GM18505 (cell line): ENCODE measurements around the gene CEP83.

ENCODE experiments used
- ATAC-seq: cut with Tn5 transposase; IDR thresholded peaks from one replicate; pipeline ENCODE4 v1.9.1; 2021; ENCODE audit not compliant: unreplicated experiment
- POLR2A ChIP-seq: IDR thresholded peaks from 4 replicates; pipeline ENCODE4 v1.6.1; 2011; ENCODE audit warnings: borderline replicate concordance; ENCODE audit not compliant: insufficient read depth, insufficient read length; ENCODE audit errors: extremely low read depth

The CEP83 gene

DNA sequence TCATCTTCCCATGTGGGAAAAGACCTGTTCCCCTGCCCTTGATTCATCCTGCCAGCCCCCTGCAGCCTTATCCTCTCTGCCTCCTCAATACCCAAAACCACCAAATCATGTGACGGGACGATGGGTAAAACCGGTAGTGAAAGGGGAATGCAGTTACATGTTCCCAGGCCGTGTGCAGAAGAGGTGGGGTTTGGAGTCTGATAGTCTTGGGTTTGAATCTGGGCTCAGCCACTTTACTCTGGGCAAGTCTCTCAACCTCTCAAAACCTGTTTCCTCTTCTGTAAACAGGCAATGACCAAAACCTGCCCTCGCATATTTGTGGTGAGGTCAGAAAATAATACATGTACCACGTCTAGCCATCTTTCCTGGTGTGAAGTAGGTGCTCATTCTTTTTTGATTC, 188.3 kb downstream of the CEP83 start:
- no peak for ATAC-seq
- TF ChIP-seq POLR2A = no peak

DNA sequence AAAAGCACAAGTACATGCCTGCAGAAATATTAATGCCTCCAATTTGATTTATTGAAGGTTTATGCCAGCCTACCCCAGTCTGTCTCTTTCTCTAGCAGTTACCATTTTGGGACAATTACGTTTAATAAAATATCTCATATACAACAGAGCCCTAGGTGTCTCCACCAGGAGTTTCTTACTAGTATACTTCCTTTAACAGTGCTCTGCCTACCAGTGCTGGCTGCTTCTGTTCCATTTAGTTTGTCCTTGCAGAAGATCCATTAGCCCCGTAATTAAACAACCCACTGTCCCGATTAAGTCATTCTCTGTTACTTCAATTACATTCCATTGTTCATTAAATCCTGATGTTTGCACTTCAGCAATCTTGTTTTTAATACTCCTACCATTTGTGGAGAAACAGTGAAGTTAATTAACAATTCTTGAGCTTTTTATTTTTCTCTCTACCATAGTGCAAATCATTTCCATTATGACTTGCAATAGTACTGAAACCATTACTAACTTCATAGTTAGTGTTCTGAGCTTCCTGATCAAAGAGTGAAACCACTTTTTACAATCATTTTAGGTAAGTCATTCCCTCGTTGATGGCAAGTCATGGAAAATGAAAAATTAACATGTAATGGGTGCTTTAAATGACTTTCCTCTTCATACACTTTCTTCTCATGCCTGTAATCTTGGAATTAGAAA, 190.2 kb downstream of the CEP83 start:
- ATAC-seq = no peak
- no peak for TF ChIP-seq POLR2A

DNA sequence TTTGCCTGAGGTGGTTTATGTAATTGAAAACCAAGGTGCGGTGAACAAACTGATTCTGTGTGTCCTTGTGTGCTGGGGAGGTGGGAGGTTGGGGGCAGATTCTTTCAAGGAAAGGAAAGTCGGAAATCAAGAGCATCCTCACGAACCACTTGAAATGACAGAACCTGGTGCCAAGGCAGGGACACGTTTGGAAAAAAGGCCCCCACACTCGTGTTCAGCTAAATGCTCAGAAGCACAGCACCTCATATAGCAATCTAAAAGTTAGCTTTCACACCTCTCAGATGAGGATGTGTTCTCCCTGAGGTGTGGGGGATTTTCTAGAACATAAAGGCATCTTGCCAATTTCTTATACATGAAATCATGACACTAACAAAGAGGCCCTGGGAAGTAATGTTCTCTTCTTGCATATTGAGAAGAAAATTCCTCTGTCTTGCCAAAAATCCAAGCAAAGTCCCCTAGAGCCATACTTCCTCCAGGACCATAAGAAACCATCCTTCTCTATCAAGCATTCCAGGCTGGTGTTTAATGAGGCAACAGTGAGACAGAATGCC, 191.7 kb downstream of the CEP83 start:
- TF ChIP-seq POLR2A = no peak
- no peak for ATAC-seq

DNA sequence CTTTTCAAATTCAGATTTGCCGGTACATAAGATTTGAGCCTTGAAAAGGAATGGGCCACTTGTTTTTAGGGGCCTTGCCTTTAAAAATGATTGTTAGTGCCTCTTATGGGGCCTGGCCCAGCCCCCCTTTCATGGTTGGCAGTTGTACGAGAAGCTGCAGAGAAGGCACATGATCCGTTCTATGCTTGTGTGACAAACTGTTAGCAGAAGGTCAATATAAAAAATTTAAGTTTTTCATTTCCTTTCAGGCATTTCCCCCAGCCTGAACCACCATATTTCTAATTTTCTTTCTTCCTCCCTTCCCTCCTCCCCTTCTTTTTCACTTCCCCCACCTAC, 192.2 kb downstream of the CEP83 start:
- TF ChIP-seq POLR2A = no peak
- ATAC-seq = no peak

- TF ChIP-seq POLR2A = no peak
Observed at GRCh38 chr12:94266796-94267536, 192.7 kb downstream of the CEP83 start.

DNA sequence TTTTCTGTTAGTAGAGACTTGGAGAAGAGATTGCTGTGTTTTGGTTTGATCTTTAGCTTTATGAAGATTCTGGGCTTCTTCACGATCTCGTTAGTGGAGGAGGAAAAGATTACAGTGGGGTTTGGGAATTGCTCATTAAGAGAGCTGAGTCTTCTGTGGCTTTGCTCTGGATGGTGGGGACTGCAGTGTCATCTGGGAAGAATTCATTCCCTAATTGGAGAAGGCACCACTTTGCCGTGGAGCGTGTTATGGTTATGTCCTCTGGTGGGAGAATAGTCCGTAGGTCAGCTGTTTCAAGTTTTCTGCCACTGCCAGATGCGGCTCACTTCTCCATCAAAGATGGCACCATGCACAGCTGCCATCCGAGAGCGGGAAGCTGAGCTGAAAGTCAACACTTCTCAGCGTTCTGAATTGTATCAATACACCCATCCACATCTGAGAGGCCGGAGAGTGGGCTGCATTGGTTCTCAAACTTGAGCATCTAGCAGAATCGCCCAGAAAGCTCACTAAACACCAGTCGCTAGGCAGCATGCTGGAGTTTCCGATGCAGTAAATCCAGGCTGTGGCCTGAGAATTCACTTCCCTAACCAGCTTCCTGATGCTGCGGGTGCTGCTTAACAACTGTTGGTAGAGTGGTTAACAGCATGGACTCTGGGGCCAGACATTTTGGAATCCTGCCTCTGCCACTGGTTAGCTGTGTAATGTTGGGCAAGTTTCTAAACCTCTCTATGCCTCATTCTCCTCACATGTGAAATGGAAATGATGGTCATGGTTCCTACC, 193.5 kb downstream of the CEP83 start:
- ATAC-seq = no peak
- TF ChIP-seq POLR2A = no peak

More at GRCh38 chr12:94266796-94267536, 192.7 kb downstream of the CEP83 start:
- no peak for ATAC-seq

- no peak for ATAC-seq
- TF ChIP-seq POLR2A = no peak
Observed at GRCh38 chr12:94265539-94265938, 194.1 kb downstream of the CEP83 start.

DNA sequence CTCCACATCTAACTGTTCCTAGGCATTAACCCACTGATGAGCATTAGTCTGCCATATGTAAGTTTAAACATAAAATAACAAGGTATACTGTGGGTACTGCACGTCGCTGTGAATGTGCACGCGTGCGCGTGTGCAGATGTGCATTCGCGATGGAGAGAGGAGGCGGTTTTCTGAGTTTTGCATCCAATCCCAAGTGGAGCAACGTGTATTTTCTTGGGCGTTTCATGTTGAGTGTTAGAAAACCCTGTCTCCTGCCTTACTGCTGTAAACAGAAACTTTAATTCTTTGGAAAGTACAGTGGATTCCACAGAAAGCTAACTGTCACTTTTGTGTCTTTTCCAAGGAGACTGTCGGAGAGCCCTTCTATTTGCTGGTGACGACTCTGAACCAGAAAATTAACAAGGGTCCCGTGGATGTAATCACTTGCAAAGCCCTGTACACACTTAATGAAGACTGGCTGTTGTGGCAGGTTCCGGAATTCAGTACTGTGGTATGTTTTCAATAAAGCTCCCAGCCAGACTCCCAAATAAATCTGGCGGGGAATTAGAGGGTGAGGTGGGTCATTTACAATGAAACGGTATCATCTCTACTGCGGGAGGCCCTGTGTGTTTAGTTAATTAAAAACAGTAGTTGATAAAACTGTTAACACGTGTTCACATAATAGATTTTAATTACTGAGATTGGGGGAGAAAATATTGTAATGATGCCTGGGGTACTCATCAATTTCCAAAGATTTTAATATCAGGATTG, 194.8 kb downstream of the CEP83 start:
- no peak for ATAC-seq
- no peak for TF ChIP-seq POLR2A

DNA sequence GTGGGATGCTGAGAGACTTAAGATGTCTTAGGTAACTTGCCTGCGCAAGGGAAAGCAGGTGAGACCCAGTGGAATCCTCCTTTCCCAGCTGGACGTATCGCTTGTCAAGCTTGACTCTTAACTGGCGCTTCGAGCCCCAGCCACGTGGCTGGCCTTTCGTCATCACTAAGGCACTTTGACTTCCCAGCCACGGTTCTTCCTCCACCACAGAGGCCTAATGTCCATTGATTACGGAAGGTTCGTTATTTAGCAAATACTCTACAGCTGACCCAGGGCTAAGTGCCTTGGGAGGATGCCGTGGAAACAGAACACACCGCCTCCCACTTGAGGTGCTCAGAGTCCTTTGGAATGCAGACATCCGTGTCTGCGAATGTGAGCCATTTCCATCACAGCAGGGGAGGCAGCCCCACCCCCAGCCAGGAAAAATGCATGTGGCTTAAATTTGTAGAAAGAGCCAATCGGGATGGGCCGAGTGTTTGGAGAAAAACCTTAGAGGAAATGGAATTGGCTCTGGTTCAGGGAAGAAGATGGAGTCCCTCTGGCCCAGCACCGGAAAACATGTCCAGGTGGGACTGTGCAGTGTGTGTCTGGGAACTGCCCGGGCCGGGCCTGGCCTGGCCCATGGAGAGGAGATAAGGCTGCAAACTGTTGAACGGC, 195.6 kb downstream of the CEP83 start:
- ATAC-seq = no peak
- no peak for TF ChIP-seq POLR2A

DNA sequence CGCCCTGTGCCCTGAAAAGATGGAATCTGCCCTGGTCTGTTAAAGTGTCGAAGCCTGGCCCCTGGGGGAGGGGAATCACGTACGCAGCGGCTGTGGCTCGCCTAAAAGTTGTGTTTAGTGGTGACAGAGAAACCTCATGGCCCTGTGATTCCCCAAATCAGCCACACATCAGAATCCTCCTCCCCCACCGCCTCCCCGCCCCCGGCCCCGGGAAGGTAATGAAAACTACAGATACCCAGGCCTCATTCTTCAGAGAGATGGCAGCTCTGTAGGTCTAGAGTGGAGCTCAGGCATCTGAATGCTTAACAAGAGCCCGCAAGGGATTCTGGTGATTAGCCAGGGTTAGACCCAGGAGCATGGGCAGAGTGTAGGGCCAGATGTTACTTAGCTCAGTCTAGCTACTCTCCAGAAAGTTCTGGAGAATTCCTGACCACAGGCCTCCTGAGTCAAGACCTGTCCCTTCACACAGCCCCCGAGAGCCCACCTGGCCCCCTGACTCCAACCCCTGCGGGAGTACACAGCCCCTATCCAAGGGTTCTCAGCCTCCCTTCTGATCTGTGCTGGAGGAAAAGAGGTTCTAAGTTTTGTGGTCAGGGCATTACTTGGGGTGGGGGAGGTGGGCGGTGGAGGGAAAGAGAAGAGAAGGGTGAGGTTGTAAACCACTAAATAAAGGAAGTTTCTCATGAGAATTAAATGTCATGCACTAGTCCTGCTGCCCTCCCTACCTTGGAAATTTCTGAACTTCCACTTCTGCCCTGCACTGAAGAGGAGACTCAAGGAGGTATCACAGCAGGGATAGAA, 196.5 kb downstream of the CEP83 start:
- no peak for TF ChIP-seq POLR2A
- ATAC-seq = peak; percentile 34

DNA sequence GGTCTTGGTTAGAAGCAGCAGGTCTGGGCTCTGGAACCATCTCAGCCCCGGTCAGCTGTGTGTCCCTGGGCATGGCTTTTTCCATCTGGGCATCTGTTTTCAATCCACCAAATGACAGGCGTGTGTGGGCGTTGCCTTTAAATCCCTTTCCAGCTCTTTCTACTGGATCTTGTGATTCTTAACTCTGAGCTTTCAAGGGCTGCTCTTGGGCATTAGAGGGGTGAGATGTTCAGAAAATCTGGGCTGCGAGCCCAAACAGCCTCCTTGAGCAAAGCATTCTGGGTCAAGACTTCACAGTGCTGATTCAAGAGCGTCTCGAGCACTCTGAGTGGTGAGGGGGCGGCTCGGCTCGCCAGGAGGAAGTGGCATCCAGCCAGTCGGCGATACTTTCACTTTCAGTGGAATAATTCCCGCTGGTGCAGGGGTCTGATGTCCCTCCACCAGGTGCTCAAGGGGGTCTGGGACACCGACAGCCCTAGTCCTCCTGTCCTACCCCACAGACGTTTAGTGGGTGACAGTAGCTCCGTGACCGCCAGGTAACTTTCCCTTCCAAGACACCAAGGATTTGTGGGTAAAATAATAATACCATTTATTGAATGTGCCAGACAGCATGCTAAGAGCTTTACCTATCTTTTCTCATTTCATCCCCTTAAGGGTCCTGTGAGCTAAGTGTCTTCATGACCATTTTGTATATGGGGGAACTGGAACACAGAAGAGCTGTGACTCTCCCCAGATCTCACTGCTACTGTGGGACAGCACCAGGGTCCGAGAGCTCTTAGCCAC, 197.2 kb downstream of the CEP83 start:
- peak; percentile 28 for TF ChIP-seq POLR2A
- ATAC-seq = peak; percentile 67
